ENCODE results near the gene CDH16.

CDH16 gene

GRCh38 chr16:66930189-66930588, 11.5 kb upstream of the CDH16 start:
- DNase-seq (ENCODE audit: low read depth in 2 of 2, low spot score in 1 of 2) = no peak

- DNase-seq (ENCODE audit: low read depth in 2 of 2, low spot score in 1 of 2) = no peak
These were observed 10.2 kb upstream of the CDH16 start for GRCh38 chr16:66928702-66929388.

GRCh38 chr16:66927918-66928649, 9.4 kb upstream of the CDH16 start:
- no peak for DNase-seq (ENCODE audit: low read depth in 2 of 2, low spot score in 1 of 2)

GRCh38 chr16:66926961-66927436, 8.3 kb upstream of the CDH16 start:
- DNase-seq (ENCODE audit: low read depth in 2 of 2, low spot score in 1 of 2) = no peak

- no peak for DNase-seq (ENCODE audit: low read depth in 2 of 2, low spot score in 1 of 2)
These were observed 7.7 kb upstream of the CDH16 start for GRCh38 chr16:66926171-66926947.

- no peak for DNase-seq (ENCODE audit: low read depth in 2 of 2, low spot score in 1 of 2)
These were observed 6.7 kb upstream of the CDH16 start, which contains the start of gene RRAD for GRCh38 chr16:66925322-66925840. TSS of gene RRAD (minus strand) at chr16:66925535. CDS start at chr16:66925179, 356 bp downstream.

GRCh38 chr16:66924527-66925321, 6.0 kb upstream of the CDH16 start:
- no peak for DNase-seq (ENCODE audit: low read depth in 2 of 2, low spot score in 1 of 2)

- no peak for DNase-seq (ENCODE audit: low read depth in 2 of 2, low spot score in 1 of 2)
These were observed 5.2 kb upstream of the CDH16 start for GRCh38 chr16:66923866-66924265.

GRCh38 chr16:66923247-66923731, 4.6 kb upstream of the CDH16 start:
- no peak for DNase-seq (ENCODE audit: low read depth in 2 of 2, low spot score in 1 of 2)

GRCh38 chr16:66921729-66922450, 3.2 kb upstream of the CDH16 start:
- no peak for DNase-seq (ENCODE audit: low read depth in 2 of 2, low spot score in 1 of 2)

GRCh38 chr16:66920924-66921680, 2.4 kb upstream of the CDH16 start:
- DNase-seq (ENCODE audit: low read depth in 2 of 2, low spot score in 1 of 2) = no peak

GRCh38 chr16:66920299-66920590, 1.6 kb upstream of the CDH16 start:
- no peak for DNase-seq (ENCODE audit: low read depth in 2 of 2, low spot score in 1 of 2)

- DNase-seq (ENCODE audit: low read depth in 2 of 2, low spot score in 1 of 2) = no peak
These were observed 1.0 kb upstream of the CDH16 start for GRCh38 chr16:66919569-66920298.

GRCh38 chr16:66918355-66918754, 330 bp downstream of the CDH16 start:
- DNase-seq (ENCODE audit: low read depth in 2 of 2, low spot score in 1 of 2) = no peak

GRCh38 chr16:66917741-66918140, 944 bp downstream of the CDH16 start:
- no peak for DNase-seq (ENCODE audit: low read depth in 2 of 2, low spot score in 1 of 2)

GRCh38 chr16:66916518-66916917, 2.2 kb downstream of the CDH16 start:
- DNase-seq (ENCODE audit: low read depth in 2 of 2, low spot score in 1 of 2) = no peak

- no peak for DNase-seq (ENCODE audit: low read depth in 2 of 2, low spot score in 1 of 2)
These were observed 3.6 kb downstream of the CDH16 start for GRCh38 chr16:66915041-66915440.

GRCh38 chr16:66914541-66914940, 4.1 kb downstream of the CDH16 start:
- DNase-seq (ENCODE audit: low read depth in 2 of 2, low spot score in 1 of 2) = no peak

GRCh38 chr16:66913711-66914110, 5.0 kb downstream of the CDH16 start:
- DNase-seq (ENCODE audit: low read depth in 2 of 2, low spot score in 1 of 2) = no peak

All from stimulated activated CD8-positive, alpha-beta memory T cell treated with anti-CD3 and anti-CD28 coated beads, Interleukin-4, amount 100 ng/mL, for 1 hour (primary cell).